C4-2B (cell line): ENCODE measurements around the gene APP.

ENCODE experiments used
- CTCF ChIP-seq: fragments of 450-650 bp; conservative IDR thresholded peaks from 2 replicates; pipeline ENCODE4 v1.5.1; 2017; ENCODE audit warnings: mild to moderate bottlenecking
- ZFX ChIP-seq: fragments of 450-650 bp; IDR thresholded peaks from 2 replicates; pipeline ENCODE4 v1.6.1; 2017

DNA sequence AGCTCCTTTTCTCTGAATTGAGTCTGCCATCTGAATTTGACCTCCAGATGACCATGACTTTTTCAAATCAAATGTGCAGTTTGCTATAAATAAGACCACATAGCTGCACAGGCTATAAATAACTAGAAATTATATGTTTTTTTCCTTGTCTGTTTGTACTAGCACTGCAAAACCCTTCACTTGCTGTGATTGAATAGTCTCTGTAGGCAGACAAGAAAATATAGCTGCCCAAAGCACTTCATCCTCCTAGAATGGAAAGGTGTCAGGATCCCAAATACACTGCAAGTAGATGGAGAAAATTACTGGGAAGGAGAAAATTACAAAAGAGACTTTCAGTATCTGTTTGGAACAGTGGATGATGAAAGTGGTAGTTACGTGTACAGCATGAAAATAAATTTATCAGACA lies 175.8 kb downstream of the APP start:
- TF ChIP-seq CTCF (no peak), ZFX (no peak)
